Measurements from ENCODE around the gene GMDS.

The GMDS gene

GRCh38 chr6:2148748-2149147 lies 96.7 kb downstream of the GMDS start:
- no peak for DNase-seq
- Histone ChIP-seq H3K4me1 (ENCODE audit: control insufficient read depth, insufficient read depth, low read length, poor library complexity, severe bottlenecking) (no peaks in the 10 kb centered on the region), H3K9me3 (ENCODE audit: control insufficient read depth, low read length) (no peaks in the 10 kb centered on the region), H3K36me3 (ENCODE audit: control insufficient read depth, insufficient read depth, low read length) (no peaks in the 10 kb centered on the region), H3K27me3 (replicated peaks; ENCODE audit: control insufficient read depth, insufficient read depth, low read length, poor library complexity, severe bottlenecking) (no peaks in the 10 kb centered on the region), H3K27ac (ENCODE audit: insufficient read depth, low read length, poor library complexity, severe bottlenecking) (no peak overlapping the region), H3K4me3 (ENCODE audit: insufficient read depth, low read depth, low read length, poor library complexity, severe bottlenecking) (no peak overlapping the region)

- no peaks in the 10 kb centered on the region for H3K9me3 ChIP-seq (ENCODE audit: control insufficient read depth, low read length)
- no peaks in the 10 kb centered on the region for H3K36me3 ChIP-seq (ENCODE audit: control insufficient read depth, insufficient read depth, low read length)
- H3K27ac ChIP-seq (ENCODE audit: insufficient read depth, low read length, poor library complexity, severe bottlenecking): no peak overlapping the region
- no peak for DNase-seq
- H3K4me1 ChIP-seq (ENCODE audit: control insufficient read depth, insufficient read depth, low read length, poor library complexity, severe bottlenecking): no peaks in the 10 kb centered on the region
- no peak overlapping the region for H3K4me3 ChIP-seq (ENCODE audit: insufficient read depth, low read depth, low read length, poor library complexity, severe bottlenecking)
- H3K27me3 ChIP-seq (replicated peaks; ENCODE audit: control insufficient read depth, insufficient read depth, low read length, poor library complexity, severe bottlenecking): no peaks in the 10 kb centered on the region
Measured at GRCh38 chr6:2147766-2148448, 97.5 kb downstream of the GMDS start.

GRCh38 chr6:2147261-2147660 lies 98.1 kb downstream of the GMDS start:
- no peaks in the 10 kb centered on the region for H3K9me3 ChIP-seq (ENCODE audit: control insufficient read depth, low read length)
- no peak overlapping the region for H3K4me3 ChIP-seq (ENCODE audit: insufficient read depth, low read depth, low read length, poor library complexity, severe bottlenecking)
- no peak overlapping the region for H3K27ac ChIP-seq (ENCODE audit: insufficient read depth, low read length, poor library complexity, severe bottlenecking)
- no peaks in the 10 kb centered on the region for H3K27me3 ChIP-seq (replicated peaks; ENCODE audit: control insufficient read depth, insufficient read depth, low read length, poor library complexity, severe bottlenecking)
- no peak for DNase-seq
- H3K4me1 ChIP-seq (ENCODE audit: control insufficient read depth, insufficient read depth, low read length, poor library complexity, severe bottlenecking): no peaks in the 10 kb centered on the region
- H3K36me3 ChIP-seq (ENCODE audit: control insufficient read depth, insufficient read depth, low read length): no peaks in the 10 kb centered on the region

- H3K36me3 ChIP-seq (ENCODE audit: control insufficient read depth, insufficient read depth, low read length): no peaks in the 10 kb centered on the region
- no peak overlapping the region for H3K27ac ChIP-seq (ENCODE audit: insufficient read depth, low read length, poor library complexity, severe bottlenecking)
- no peak for DNase-seq
- H3K27me3 ChIP-seq (replicated peaks; ENCODE audit: control insufficient read depth, insufficient read depth, low read length, poor library complexity, severe bottlenecking): no peaks in the 10 kb centered on the region
- H3K4me3 ChIP-seq (ENCODE audit: insufficient read depth, low read depth, low read length, poor library complexity, severe bottlenecking): no peak overlapping the region
- H3K9me3 ChIP-seq (ENCODE audit: control insufficient read depth, low read length): no peaks in the 10 kb centered on the region
- H3K4me1 ChIP-seq (ENCODE audit: control insufficient read depth, insufficient read depth, low read length, poor library complexity, severe bottlenecking): no peaks in the 10 kb centered on the region
Measured at GRCh38 chr6:2144210-2144609, 101.2 kb downstream of the GMDS start.

GRCh38 chr6:2141644-2142290 lies 103.6 kb downstream of the GMDS start:
- Histone ChIP-seq H3K27ac (ENCODE audit: insufficient read depth, low read length, poor library complexity, severe bottlenecking) (no peak overlapping the region), H3K4me1 (ENCODE audit: control insufficient read depth, insufficient read depth, low read length, poor library complexity, severe bottlenecking) (no peaks in the 10 kb centered on the region), H3K4me3 (ENCODE audit: insufficient read depth, low read depth, low read length, poor library complexity, severe bottlenecking) (no peak overlapping the region), H3K9me3 (ENCODE audit: control insufficient read depth, low read length) (no peaks in the 10 kb centered on the region), H3K27me3 (replicated peaks; ENCODE audit: control insufficient read depth, insufficient read depth, low read length, poor library complexity, severe bottlenecking) (no peaks in the 10 kb centered on the region), H3K36me3 (ENCODE audit: control insufficient read depth, insufficient read depth, low read length) (no peaks in the 10 kb centered on the region)
- DNase-seq: no peak

- H3K36me3 ChIP-seq (ENCODE audit: control insufficient read depth, insufficient read depth, low read length): no peaks in the 10 kb centered on the region
- H3K9me3 ChIP-seq (ENCODE audit: control insufficient read depth, low read length): no peaks in the 10 kb centered on the region
- H3K27ac ChIP-seq (ENCODE audit: insufficient read depth, low read length, poor library complexity, severe bottlenecking): no peak overlapping the region
Measured at GRCh38 chr6:2140438-2141128, 104.8 kb downstream of the GMDS start.

GRCh38 chr6:2135401-2135800 lies 110.0 kb downstream of the GMDS start:
- Histone ChIP-seq H3K4me3 (ENCODE audit: insufficient read depth, low read depth, low read length, poor library complexity, severe bottlenecking) (no peak overlapping the region), H3K27me3 (replicated peaks; ENCODE audit: control insufficient read depth, insufficient read depth, low read length, poor library complexity, severe bottlenecking) (no peaks in the 10 kb centered on the region), H3K9me3 (ENCODE audit: control insufficient read depth, low read length) (no peaks in the 10 kb centered on the region), H3K27ac (ENCODE audit: insufficient read depth, low read length, poor library complexity, severe bottlenecking) (no peak overlapping the region), H3K4me1 (ENCODE audit: control insufficient read depth, insufficient read depth, low read length, poor library complexity, severe bottlenecking) (no peaks in the 10 kb centered on the region), H3K36me3 (ENCODE audit: control insufficient read depth, insufficient read depth, low read length) (no peaks in the 10 kb centered on the region)
- no peak for DNase-seq

More at GRCh38 chr6:2140438-2141128, 104.8 kb downstream of the GMDS start:
- DNase-seq: no peak
- no peak overlapping the region for H3K4me3 ChIP-seq (ENCODE audit: insufficient read depth, low read depth, low read length, poor library complexity, severe bottlenecking)
- no peaks in the 10 kb centered on the region for H3K4me1 ChIP-seq (ENCODE audit: control insufficient read depth, insufficient read depth, low read length, poor library complexity, severe bottlenecking)
- no peaks in the 10 kb centered on the region for H3K27me3 ChIP-seq (replicated peaks; ENCODE audit: control insufficient read depth, insufficient read depth, low read length, poor library complexity, severe bottlenecking)

GRCh38 chr6:2134554-2134953 lies 110.9 kb downstream of the GMDS start:
- H3K9me3 ChIP-seq (ENCODE audit: control insufficient read depth, low read length): no peaks in the 10 kb centered on the region
- H3K4me3 ChIP-seq (ENCODE audit: insufficient read depth, low read depth, low read length, poor library complexity, severe bottlenecking): no peak overlapping the region
- no peaks in the 10 kb centered on the region for H3K27me3 ChIP-seq (replicated peaks; ENCODE audit: control insufficient read depth, insufficient read depth, low read length, poor library complexity, severe bottlenecking)
- H3K4me1 ChIP-seq (ENCODE audit: control insufficient read depth, insufficient read depth, low read length, poor library complexity, severe bottlenecking): no peaks in the 10 kb centered on the region
- no peaks in the 10 kb centered on the region for H3K36me3 ChIP-seq (ENCODE audit: control insufficient read depth, insufficient read depth, low read length)
- H3K27ac ChIP-seq (ENCODE audit: insufficient read depth, low read length, poor library complexity, severe bottlenecking): no peak overlapping the region
- no peak for DNase-seq

- DNase-seq: no peak
- H3K27me3 ChIP-seq (replicated peaks; ENCODE audit: control insufficient read depth, insufficient read depth, low read length, poor library complexity, severe bottlenecking): no peaks in the 10 kb centered on the region
- H3K36me3 ChIP-seq (ENCODE audit: control insufficient read depth, insufficient read depth, low read length): no peaks in the 10 kb centered on the region
- no peak overlapping the region for H3K4me3 ChIP-seq (ENCODE audit: insufficient read depth, low read depth, low read length, poor library complexity, severe bottlenecking)
- H3K9me3 ChIP-seq (ENCODE audit: control insufficient read depth, low read length): no peaks in the 10 kb centered on the region
- no peak overlapping the region for H3K27ac ChIP-seq (ENCODE audit: insufficient read depth, low read length, poor library complexity, severe bottlenecking)
- H3K4me1 ChIP-seq (ENCODE audit: control insufficient read depth, insufficient read depth, low read length, poor library complexity, severe bottlenecking): no peaks in the 10 kb centered on the region
Measured at GRCh38 chr6:2133716-2134310, 111.6 kb downstream of the GMDS start.

- Histone ChIP-seq H3K36me3 (ENCODE audit: control insufficient read depth, insufficient read depth, low read length) (no peaks in the 10 kb centered on the region), H3K4me3 (ENCODE audit: insufficient read depth, low read depth, low read length, poor library complexity, severe bottlenecking) (no peak overlapping the region), H3K27ac (ENCODE audit: insufficient read depth, low read length, poor library complexity, severe bottlenecking) (no peak overlapping the region), H3K27me3 (replicated peaks; ENCODE audit: control insufficient read depth, insufficient read depth, low read length, poor library complexity, severe bottlenecking) (no peaks in the 10 kb centered on the region), H3K4me1 (ENCODE audit: control insufficient read depth, insufficient read depth, low read length, poor library complexity, severe bottlenecking) (no peaks in the 10 kb centered on the region), H3K9me3 (ENCODE audit: control insufficient read depth, low read length) (no peaks in the 10 kb centered on the region)
- DNase-seq: no peak
Measured at GRCh38 chr6:2132916-2133315, 112.5 kb downstream of the GMDS start.
